GM10248 (cell line): ENCODE results near the gene TANC2.

ENCODE experiments used
- CTCF ChIA-PET: fragments of 300-600 bp; sonication (Branson Sonifier 250); formaldehyde crosslinking; extraction: SDS; loops from one replicate; lab custom pipeline; 2021; ENCODE audit warnings: antibody characterized with exemption; lab: Yijun Ruan, JAX
- POLR2A ChIA-PET: fragments of 350-650 bp; sonication (Branson Sonifier 250); formaldehyde crosslinking; extraction: SDS; loops from one replicate; lab custom pipeline; 2020; ENCODE audit warnings: antibody characterized with exemption; lab: Yijun Ruan, JAX
- DNase-seq: peaks from one replicate; pipeline ENCODE4 v3.0.0; 2012; ENCODE audit errors: extremely low spot score
- CTCF ChIP-seq: IDR thresholded peaks from 2 replicates; pipeline ENCODE4 v1.5.1; 2012; ENCODE audit warnings: mild to moderate bottlenecking, low read depth; ENCODE audit errors: extremely low read depth, missing control alignments, control extremely low read depth

TANC2 gene

GRCh38 chr17:62980842-62981241 is 14.8 kb downstream of the TANC2 start:
- ChIA-PET CTCF (no interaction called here), POLR2A (no interaction called here)
- no peak for TF ChIP-seq CTCF

GRCh38 chr17:62981933-62982332 is 15.9 kb downstream of the TANC2 start:
- POLR2A ChIA-PET = no interaction called here

More at GRCh38 chr17:62980842-62981241, 14.8 kb downstream of the TANC2 start:
- DNase-seq = no peak

GRCh38 chr17:62984801-62985200 is 18.8 kb downstream of the TANC2 start:
- TF ChIP-seq CTCF = no peak
- ChIA-PET CTCF (no interaction called here), POLR2A (no interaction called here)
- DNase-seq = no peak

More at GRCh38 chr17:62981933-62982332, 15.9 kb downstream of the TANC2 start:
- DNase-seq = no peak
- TF ChIP-seq CTCF = no peak
- CTCF ChIA-PET = no interaction called here

GRCh38 chr17:62986549-62986948 is 20.5 kb downstream of the TANC2 start:
- no peak for DNase-seq
- no peak for TF ChIP-seq CTCF
- ChIA-PET CTCF (interaction anchor here (0.9 kb wide), 1 partner anchor 9 kb away, joined by 3 read pairs; no protein-coding TSS in a partner anchor), POLR2A (no interaction called here)

GRCh38 chr17:62987136-62987535 is 21.1 kb downstream of the TANC2 start:
- ChIA-PET POLR2A (no interaction called here), CTCF (interaction anchor here (0.9 to 1.6 kb wide), 2 partner anchors 8 to 10 kb away, joined by 3 to 4 read pairs; no protein-coding TSS in a partner anchor)

GRCh38 chr17:62989501-62989900 is 23.5 kb downstream of the TANC2 start:
- CTCF ChIA-PET = interaction anchor here (1.0 kb wide), 1 partner anchor 418 kb away, joined by 3 read pairs; no protein-coding TSS in a partner anchor
- POLR2A ChIA-PET = no interaction called here

More at GRCh38 chr17:62987136-62987535, 21.1 kb downstream of the TANC2 start:
- DNase-seq = no peak
- TF ChIP-seq CTCF = no peak

More at GRCh38 chr17:62989501-62989900, 23.5 kb downstream of the TANC2 start:
- DNase-seq = no peak
- TF ChIP-seq CTCF = no peak
